Trophoblast cell (in vitro differentiated cells and primary cell): Measurements from ENCODE around the gene KIF1A.

Experiments
- DNase-seq, 2 donors: peaks; one replicate each; pipeline ENCODE4 v3.0.0-alpha.2; 2016
- H2AFZ ChIP-seq: 2 replicates; pipeline ENCODE4 v1.6.1; 2013; ENCODE audit warnings: low read length, moderate library complexity, mild to moderate bottlenecking; ENCODE audit not compliant: insufficient read depth, poor library complexity
- H2AK5ac ChIP-seq: 2 replicates; pipeline ENCODE4 v1.6.1; 2013; ENCODE audit warnings: mild to moderate bottlenecking, low read length
- H2BK120ac ChIP-seq: 2 replicates; pipeline ENCODE4 v1.6.1; 2013; ENCODE audit warnings: low read length, mild to moderate bottlenecking, moderate library complexity; ENCODE audit not compliant: insufficient read depth, poor library complexity
- H2BK12ac ChIP-seq: 2 replicates; pipeline ENCODE4 v1.6.1; 2013; ENCODE audit warnings: mild to moderate bottlenecking, low read length, moderate library complexity
- H2BK5ac ChIP-seq: 2 replicates; pipeline ENCODE4 v1.6.1; 2013; ENCODE audit warnings: low read length, low read depth, moderate library complexity, mild to moderate bottlenecking; ENCODE audit not compliant: poor library complexity
- H3K14ac ChIP-seq: 2 replicates; pipeline ENCODE4 v1.6.1; 2013; ENCODE audit warnings: mild to moderate bottlenecking, low read length
- H3K18ac ChIP-seq: 2 replicates; pipeline ENCODE4 v1.6.1; 2013; ENCODE audit warnings: mild to moderate bottlenecking, low read length
- H3K23ac ChIP-seq: 2 replicates; pipeline ENCODE4 v1.6.1; 2013; ENCODE audit warnings: low read length
- H3K27ac ChIP-seq: 2 replicates; pipeline ENCODE4 v1.5.1; 2013; ENCODE audit warnings: low read depth, mild to moderate bottlenecking, inconsistent platforms, low read length, moderate library complexity
- H3K27me3 ChIP-seq: 2 replicates; pipeline ENCODE4 v1.6.1; 2013; ENCODE audit warnings: inconsistent platforms, mild to moderate bottlenecking, low read length, moderate library complexity; ENCODE audit not compliant: insufficient read depth
- H3K36me3 ChIP-seq, 2 experiments: 1 replicate in 1 of 2; 2 replicates in 1 of 2; pipeline ENCODE4 v1.6.1; 2013; ENCODE audit warnings: low read length in 2 of 2, mild to moderate bottlenecking in 2 of 2, moderate library complexity in 1 of 2; ENCODE audit not compliant: insufficient read depth in 2 of 2, control insufficient read depth in 1 of 2
- H3K4ac ChIP-seq: 2 replicates; pipeline ENCODE4 v1.6.1; 2013; ENCODE audit warnings: low read depth, mild to moderate bottlenecking, low read length, moderate library complexity
- H3K4me1 ChIP-seq, 2 experiments: 1 replicate in 1 of 2; 2 replicates in 1 of 2; pipeline ENCODE4 v1.6.1; 2013; ENCODE audit warnings: low read length in 2 of 2, mild to moderate bottlenecking in 2 of 2, moderate library complexity in 1 of 2; ENCODE audit not compliant: insufficient read depth in 2 of 2, control insufficient read depth in 1 of 2
- H3K4me2 ChIP-seq: 2 replicates; pipeline ENCODE4 v1.6.1; 2013; ENCODE audit warnings: inconsistent platforms, mild to moderate bottlenecking, low read length, moderate library complexity
- H3K4me3 ChIP-seq: 2 replicates; pipeline ENCODE4 v1.5.1; 2013; ENCODE audit warnings: mild to moderate bottlenecking, low read depth, low read length, inconsistent platforms
- H3K79me1 ChIP-seq: one replicate; pipeline ENCODE4 v1.6.1; 2013; ENCODE audit warnings: low read length
- H3K79me2 ChIP-seq: 2 replicates; pipeline ENCODE4 v1.6.1; 2013; ENCODE audit warnings: low read length, mild to moderate bottlenecking; ENCODE audit not compliant: control insufficient read depth, insufficient read depth, poor library complexity
- H3K9ac ChIP-seq: 2 replicates; pipeline ENCODE4 v1.6.1; 2013; ENCODE audit warnings: mild to moderate bottlenecking, low read length
- H3K9me3 ChIP-seq: 2 replicates; pipeline ENCODE4 v1.6.1; 2013; ENCODE audit warnings: low read depth, mild to moderate bottlenecking, control low read depth, inconsistent platforms, low read length; ENCODE audit not compliant: insufficient read depth
- H4K12ac ChIP-seq: 2 replicates; pipeline ENCODE4 v1.6.1; 2013; ENCODE audit warnings: low read depth, mild to moderate bottlenecking, low read length, moderate library complexity
- H4K8ac ChIP-seq: 2 replicates; pipeline ENCODE4 v1.6.1; 2013; ENCODE audit warnings: low read depth, mild to moderate bottlenecking, low read length, moderate library complexity
- H4K91ac ChIP-seq: one replicate; pipeline ENCODE4 v1.6.1; 2013; ENCODE audit warnings: low read depth, mild to moderate bottlenecking, low read length, moderate library complexity
- WGBS: extraction: QIAGEN DNeasy Blood & Tissue Kit; methylation state at CpG from one replicate; pipeline ENCODE4 v1.1.7; 2013; ENCODE audit warnings: missing lambda C conversion rate; ENCODE audit not compliant: insufficient read length, insufficient coverage; ENCODE audit errors: extremely low coverage; 5-methylcytosine and 5-hydroxymethylcytosine counted together

KIF1A gene

GRCh38 chr2:240797500-240797895 is 22.5 kb downstream of the KIF1A start:
- H3K27ac ChIP-seq = no peak overlapping the region
- H2BK12ac ChIP-seq = no peak overlapping the region
- H3K4ac ChIP-seq = no peak overlapping the region
- no CpG with 5 or more reads among the region's 14 CpGs for WGBS
- no peak overlapping the region for H2BK120ac ChIP-seq
- H3K18ac ChIP-seq = no peak overlapping the region
- no peak overlapping the region for H3K4me2 ChIP-seq
- no peak overlapping the region for H3K14ac ChIP-seq
- no peak overlapping the region for H4K8ac ChIP-seq
- peaks cover 2% of the 10 kb centered on the region for H3K9me3 ChIP-seq
- H3K79me1 ChIP-seq = no peaks in the 10 kb centered on the region
- H3K23ac ChIP-seq = no peak overlapping the region
- no peak for DNase-seq
- H3K79me2 ChIP-seq = no peaks in the 10 kb centered on the region
- no peak overlapping the region for H2AFZ ChIP-seq
- H3K4me1 ChIP-seq = peaks cover 0 to 6% of the 10 kb centered on the region in 2 experiments
- no peaks in the 10 kb centered on the region for H3K27me3 ChIP-seq
- H4K12ac ChIP-seq = no peak overlapping the region
- H3K4me3 ChIP-seq = no peak overlapping the region
- no peak overlapping the region for H2AK5ac ChIP-seq
- no peaks in the 10 kb centered on the region for H3K36me3 ChIP-seq
- no peak overlapping the region for H4K91ac ChIP-seq
- H2BK5ac ChIP-seq = no peak overlapping the region
- H3K9ac ChIP-seq = no peak overlapping the region

DNA sequence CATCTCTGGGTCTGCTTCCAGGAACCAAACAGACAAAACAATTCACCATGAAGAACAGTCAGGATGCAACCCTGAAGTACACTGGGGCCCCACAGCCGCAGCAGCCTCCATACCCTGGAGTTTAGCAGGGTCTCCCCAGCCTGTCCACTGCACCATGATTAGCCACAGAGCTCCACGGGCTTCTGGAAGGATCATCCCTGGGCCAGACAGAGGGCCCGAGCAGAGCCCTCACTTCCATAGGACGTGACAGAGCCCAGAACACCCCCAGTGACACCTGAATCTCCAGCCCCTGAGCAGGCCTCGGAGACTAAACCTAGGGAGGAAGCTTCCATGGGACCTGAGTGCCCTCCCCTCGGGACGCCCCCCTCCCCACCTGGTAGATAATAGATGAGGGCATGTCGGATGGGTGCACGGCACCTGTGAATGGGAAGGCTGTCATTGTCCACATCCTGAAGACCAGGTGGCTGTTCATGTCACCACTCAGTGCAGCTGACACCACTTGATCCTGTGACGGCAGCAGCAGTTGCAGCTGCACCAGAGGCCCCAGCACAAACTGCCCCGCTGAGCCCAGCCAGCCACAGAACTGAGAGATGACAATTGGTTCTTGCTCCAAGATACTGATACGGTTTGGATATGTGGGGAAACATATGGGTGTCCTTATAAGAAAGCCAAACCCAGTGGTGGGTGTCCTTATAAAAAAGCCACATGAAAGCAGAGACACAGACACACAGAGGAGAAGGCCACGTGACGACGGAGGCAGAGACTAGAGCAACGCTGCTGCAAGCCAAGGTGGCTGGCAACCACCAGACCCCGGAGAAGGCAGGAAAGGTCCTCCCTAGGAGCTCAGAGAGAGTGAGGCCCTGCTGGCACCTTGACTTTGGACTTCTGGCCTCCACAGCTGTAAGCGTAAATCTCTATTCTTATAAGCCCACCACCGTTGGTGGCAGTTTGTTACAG is 23.2 kb downstream of the KIF1A start:
- H3K18ac ChIP-seq = no peak overlapping the region
- no peaks in the 10 kb centered on the region for H3K79me2 ChIP-seq
- no peak overlapping the region for H3K4me2 ChIP-seq
- H2BK5ac ChIP-seq = no peak overlapping the region
- no peaks in the 10 kb centered on the region for H3K36me3 ChIP-seq
- H2AK5ac ChIP-seq = no peak overlapping the region
- H2AFZ ChIP-seq = no peak overlapping the region
- no peak for DNase-seq
- no peak overlapping the region for H3K14ac ChIP-seq
- H2BK120ac ChIP-seq = no peak overlapping the region
- no peak overlapping the region for H4K91ac ChIP-seq
- no peak overlapping the region for H3K9ac ChIP-seq
- H3K79me1 ChIP-seq = no peaks in the 10 kb centered on the region
- H3K4me1 ChIP-seq = peaks cover 0 to 6% of the 10 kb centered on the region in 2 experiments
- H3K4me3 ChIP-seq = no peak overlapping the region
- no peak overlapping the region for H4K8ac ChIP-seq
- H3K27me3 ChIP-seq = no peaks in the 10 kb centered on the region
- no CpG with 5 or more reads among the region's 19 CpGs for WGBS
- no peak overlapping the region for H4K12ac ChIP-seq
- H3K4ac ChIP-seq = no peak overlapping the region
- H3K9me3 ChIP-seq = peaks cover 2% of the 10 kb centered on the region
- no peak overlapping the region for H3K23ac ChIP-seq
- H2BK12ac ChIP-seq = no peak overlapping the region
- H3K27ac ChIP-seq = no peak overlapping the region

- no peak overlapping the region for H4K8ac ChIP-seq
- H2BK120ac ChIP-seq = no peak overlapping the region
- H3K23ac ChIP-seq = no peak overlapping the region
- no peak overlapping the region for H4K91ac ChIP-seq
- H3K79me1 ChIP-seq = no peaks in the 10 kb centered on the region
- H2BK12ac ChIP-seq = no peak overlapping the region
- H2AFZ ChIP-seq = no peak overlapping the region
- H2AK5ac ChIP-seq = no peak overlapping the region
- no peak overlapping the region for H3K14ac ChIP-seq
- H3K4me3 ChIP-seq = no peak overlapping the region
- no peak overlapping the region for H3K18ac ChIP-seq
- no peak overlapping the region for H3K4me2 ChIP-seq
- H3K9ac ChIP-seq = no peak overlapping the region
- no peak overlapping the region for H3K27ac ChIP-seq
- no peaks in the 10 kb centered on the region for H3K79me2 ChIP-seq
- DNase-seq = no peak
- no peak overlapping the region for H3K4ac ChIP-seq
- peaks cover 0 to 6% of the 10 kb centered on the region in 2 experiments for H3K4me1 ChIP-seq
- H3K36me3 ChIP-seq = no peaks in the 10 kb centered on the region
- no peak overlapping the region for H2BK5ac ChIP-seq
- no peaks in the 10 kb centered on the region for H3K9me3 ChIP-seq
- H3K27me3 ChIP-seq = no peaks in the 10 kb centered on the region
- H4K12ac ChIP-seq = no peak overlapping the region
- WGBS = no CpG with 5 or more reads among the region's 21 CpGs
Observed at GRCh38 chr2:240795916-240796510, 24.0 kb downstream of the KIF1A start.

DNA sequence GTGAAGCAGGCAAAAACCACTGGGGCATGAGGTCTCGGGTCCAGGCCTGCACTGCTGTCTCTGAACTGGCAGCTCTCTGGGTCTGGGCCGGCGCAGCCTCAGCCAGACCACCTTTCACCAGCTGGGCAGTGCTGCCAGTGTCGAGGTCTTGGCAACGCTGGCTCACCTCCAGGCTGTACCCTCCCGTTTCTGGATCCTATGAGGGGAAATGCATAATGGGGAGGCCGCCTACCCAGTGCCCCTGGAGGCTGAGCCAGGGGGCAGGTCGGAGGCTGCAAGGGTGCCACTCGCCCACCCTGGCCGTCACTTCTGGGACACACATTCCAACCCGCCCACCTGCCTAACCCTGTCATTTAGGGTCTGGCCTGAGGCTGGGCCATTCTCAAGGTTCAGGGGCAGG is 24.6 kb downstream of the KIF1A start:
- no peaks in the 10 kb centered on the region for H3K36me3 ChIP-seq
- H2AFZ ChIP-seq = no peak overlapping the region
- H3K4me3 ChIP-seq = no peak overlapping the region
- no peak overlapping the region for H3K23ac ChIP-seq
- no peaks in the 10 kb centered on the region for H3K79me2 ChIP-seq
- H2BK120ac ChIP-seq = no peak overlapping the region
- H3K4me2 ChIP-seq = no peak overlapping the region
- no CpG with 5 or more reads among the region's 11 CpGs for WGBS
- no peak overlapping the region for H4K91ac ChIP-seq
- H3K9ac ChIP-seq = no peak overlapping the region
- H4K12ac ChIP-seq = no peak overlapping the region
- no peak overlapping the region for H3K4ac ChIP-seq
- H3K4me1 ChIP-seq = peaks cover 0 to 6% of the 10 kb centered on the region in 2 experiments
- H2BK5ac ChIP-seq = no peak overlapping the region
- no peak overlapping the region for H2BK12ac ChIP-seq
- no peak overlapping the region for H2AK5ac ChIP-seq
- no peak overlapping the region for H4K8ac ChIP-seq
- H3K18ac ChIP-seq = no peak overlapping the region
- H3K9me3 ChIP-seq = no peaks in the 10 kb centered on the region
- H3K14ac ChIP-seq = no peak overlapping the region
- no peak for DNase-seq
- no peak overlapping the region for H3K27ac ChIP-seq
- H3K27me3 ChIP-seq = no peaks in the 10 kb centered on the region
- H3K79me1 ChIP-seq = no peaks in the 10 kb centered on the region
